HG02981 (cell line): ENCODE data around the gene TRIM31.

ENCODE experiments used
- ATAC-seq: cut with Tn5 transposase; IDR thresholded peaks from one replicate; pipeline ENCODE4 v1.9.1; 2021; ENCODE audit warnings: mild to moderate bottlenecking, moderate library complexity; ENCODE audit not compliant: unreplicated experiment

TRIM31 gene, protein sequence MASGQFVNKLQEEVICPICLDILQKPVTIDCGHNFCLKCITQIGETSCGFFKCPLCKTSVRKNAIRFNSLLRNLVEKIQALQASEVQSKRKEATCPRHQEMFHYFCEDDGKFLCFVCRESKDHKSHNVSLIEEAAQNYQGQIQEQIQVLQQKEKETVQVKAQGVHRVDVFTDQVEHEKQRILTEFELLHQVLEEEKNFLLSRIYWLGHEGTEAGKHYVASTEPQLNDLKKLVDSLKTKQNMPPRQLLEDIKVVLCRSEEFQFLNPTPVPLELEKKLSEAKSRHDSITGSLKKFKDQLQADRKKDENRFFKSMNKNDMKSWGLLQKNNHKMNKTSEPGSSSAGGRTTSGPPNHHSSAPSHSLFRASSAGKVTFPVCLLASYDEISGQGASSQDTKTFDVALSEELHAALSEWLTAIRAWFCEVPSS

DNA sequence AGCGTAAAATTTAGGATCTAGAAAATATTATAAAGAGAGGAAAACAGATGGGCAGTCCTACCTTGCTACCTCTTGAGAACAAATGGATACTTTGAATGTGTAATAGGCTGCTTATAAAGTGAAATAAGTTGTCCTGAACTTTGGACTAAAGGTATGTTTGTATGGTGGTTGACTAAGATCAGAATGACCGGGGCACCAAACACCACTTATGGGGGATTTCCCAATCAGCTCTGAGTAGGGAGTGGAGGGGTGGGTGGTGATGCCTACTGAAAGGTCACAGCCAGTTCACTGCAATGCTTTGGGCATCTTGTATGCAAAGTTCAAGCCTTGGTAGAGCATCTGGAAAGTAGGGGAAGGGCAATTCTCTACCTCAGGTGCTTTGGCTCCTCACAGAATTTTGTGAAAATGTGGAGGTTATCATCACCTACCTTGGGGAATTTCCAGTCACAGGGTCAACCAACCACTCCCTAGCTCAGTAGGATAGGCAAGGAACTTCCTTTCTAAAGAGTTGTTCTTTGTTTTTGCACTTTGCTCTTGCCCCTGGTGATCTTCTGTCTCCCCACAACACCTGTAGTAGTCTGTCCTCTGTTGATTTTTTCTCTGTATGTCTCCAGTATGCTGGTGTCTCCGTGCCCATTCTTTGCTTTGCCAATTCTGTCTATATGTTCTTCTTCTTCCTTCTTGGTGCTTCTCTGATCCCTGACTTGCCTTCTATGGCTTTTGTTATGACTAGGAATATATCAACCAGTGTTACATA lies at the start of gene TRIM31:
TSS of gene TRIM31 (minus strand) at position 88 of the 757 bp plus-strand sequence. CDS start 285 bp downstream, outside the sequence.
- ATAC-seq, result no peak

DNA sequence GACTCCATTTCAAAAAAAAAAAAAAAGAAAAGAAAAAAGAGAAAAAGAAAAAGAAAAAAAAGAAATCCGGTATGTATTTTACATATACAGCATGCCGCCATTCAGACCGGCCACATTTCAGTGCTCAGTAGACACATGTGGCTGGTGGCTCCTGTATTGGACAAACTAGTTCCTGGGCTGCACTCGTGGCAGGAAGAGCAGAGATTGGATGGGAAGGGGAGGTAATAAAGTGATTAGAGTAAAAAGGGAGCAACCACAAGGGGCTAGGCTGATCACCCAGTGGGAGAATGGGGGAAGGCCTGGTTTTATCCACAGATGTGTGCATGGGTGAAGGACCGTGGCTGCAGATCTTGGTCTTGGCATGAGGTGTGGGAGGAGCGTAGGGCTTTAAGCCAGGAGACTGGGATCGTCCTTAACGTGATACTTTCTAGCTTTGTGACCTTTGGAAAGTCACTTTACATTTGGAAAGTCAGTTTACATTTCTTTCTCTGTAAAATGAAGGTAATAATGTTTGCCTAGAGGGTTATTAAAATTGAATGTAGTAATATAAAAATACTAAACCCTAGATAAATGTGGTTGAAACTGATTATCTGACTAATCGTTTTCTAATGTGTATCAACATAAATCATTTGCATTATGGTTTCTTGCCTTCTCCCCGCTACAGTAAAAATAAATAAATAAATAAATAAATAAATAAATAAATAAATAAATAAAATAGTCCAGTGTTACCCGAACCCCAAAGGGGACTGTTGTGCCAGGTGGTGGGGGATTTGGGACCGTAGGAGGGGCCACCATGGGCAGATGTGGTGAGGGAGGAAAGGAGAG lies 49.6 kb upstream of the TRIM31 start:
- ATAC-seq, result no peak

DNA sequence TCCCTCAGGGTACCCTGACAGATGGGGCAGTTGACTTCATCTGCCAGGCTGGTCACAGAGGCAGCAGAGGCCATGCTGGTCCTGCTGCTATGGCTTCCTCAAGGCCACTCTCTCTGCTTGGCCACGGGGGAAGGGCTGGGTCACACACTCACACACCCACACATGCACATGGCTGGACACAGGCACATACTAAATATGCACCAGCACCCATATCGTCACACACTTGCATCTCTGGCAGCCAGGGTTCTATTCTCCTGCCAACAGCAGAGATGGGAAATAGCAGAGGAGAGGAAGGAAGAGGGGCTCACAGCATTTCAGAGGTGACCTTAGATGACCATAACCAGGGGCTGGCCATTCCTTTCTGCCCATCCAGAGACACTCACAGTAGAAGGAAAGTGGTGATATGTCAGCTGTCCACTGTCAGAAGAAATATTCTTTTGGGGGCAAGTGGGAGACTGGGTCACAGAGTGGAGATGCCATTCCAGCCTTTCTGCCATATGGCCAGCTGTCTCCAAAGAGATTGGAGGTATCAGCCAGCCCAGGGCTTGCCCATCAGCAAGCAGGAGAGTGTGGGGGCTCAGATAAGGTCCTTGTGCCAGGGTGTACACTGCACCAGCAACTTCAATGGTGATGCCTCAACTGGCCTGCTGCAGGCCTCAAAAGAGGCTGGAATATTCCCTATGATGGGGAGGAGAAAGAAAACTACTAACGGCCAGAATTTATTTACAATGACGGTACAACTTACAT lies 48.1 kb upstream of the TRIM31 start, which contains the start of gene TRIM10:
TSS of gene TRIM10 (minus strand) at position 427 of the 747 bp plus-strand sequence. CDS start at position 74, 353 bp downstream.
- no peak for ATAC-seq

DNA sequence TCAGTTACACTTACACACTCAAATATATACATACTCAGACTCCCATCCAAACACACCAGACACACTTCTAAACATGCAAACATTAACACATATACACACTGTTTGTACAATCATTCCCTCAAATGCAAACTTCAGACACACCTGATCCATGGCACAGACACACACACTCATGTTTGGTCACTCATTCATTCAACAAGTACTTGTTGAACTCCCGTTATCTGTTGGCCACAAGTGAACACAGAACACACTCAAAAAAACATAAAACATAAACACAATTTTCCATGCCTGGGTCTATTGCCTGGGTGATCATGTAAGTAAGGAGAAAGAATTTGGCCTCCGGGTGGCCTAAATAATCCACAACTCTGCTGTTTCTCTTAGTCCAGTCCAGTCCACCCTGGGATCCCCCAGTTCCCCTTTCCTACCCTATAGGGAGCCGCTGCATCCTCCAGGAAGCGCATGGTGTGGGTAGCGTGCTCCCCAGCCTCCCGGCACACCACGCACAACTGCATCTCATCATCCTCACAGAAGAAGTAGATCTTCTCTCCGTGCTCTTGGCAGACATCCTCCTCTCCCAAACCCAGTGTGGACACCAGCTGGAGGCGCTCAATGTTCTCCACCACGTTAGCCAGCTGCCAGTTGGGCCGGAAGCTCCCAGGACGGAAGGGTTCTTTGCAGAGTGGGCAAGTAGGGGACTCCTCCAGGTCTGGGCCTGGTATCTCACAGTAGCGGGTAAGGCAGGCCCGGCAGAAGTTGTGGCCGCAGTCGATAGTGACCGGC lies 47.3 kb upstream of the TRIM31 start:
- no peak for ATAC-seq

DNA sequence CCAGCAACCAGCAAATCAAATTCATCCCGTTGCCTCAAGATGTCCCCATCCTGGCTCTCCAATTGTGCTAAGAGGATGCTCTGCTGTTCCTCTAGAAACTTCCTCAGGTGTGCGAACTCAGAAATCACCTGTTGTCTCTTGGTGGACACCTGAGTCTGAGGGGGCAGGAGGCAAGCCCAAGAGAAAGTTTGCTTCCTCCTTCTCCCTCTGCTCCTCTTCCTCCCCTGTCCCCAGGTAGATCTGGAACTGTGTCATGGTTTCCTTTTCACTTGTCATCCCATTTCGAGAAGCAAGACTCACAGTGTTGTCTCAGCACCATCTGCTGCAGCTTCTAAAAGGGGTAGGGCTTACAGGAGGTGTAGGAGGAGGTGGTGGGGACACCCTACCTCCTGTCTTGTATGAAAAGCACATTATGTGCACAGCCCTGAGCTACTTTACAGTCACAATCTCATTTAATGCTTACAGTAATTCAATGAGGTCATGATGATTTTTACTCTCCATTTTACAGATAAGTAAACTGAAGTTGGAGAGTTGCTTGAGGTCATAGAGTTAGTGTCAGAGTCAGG lies 45.7 kb upstream of the TRIM31 start:
- no peak for ATAC-seq

DNA sequence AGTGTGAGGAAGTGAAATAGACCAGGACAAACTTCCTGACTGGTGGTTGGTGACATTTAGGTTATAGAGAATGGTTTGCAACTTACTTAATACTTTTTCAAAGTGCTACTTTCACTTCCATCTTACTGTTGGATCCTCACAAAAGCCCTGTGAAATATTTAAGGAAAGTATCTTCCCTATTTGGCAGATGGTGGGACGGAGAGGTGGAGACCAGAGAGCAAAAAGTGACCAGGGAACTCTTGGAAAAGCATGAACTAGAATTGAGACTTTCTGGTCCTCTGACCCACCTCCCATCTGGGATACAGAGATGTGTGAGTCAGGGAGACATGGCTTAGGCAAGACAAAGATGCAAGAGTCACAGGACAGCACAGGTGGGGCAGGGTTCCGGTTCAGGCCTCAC lies 45.1 kb upstream of the TRIM31 start:
- ATAC-seq, result no peak

DNA sequence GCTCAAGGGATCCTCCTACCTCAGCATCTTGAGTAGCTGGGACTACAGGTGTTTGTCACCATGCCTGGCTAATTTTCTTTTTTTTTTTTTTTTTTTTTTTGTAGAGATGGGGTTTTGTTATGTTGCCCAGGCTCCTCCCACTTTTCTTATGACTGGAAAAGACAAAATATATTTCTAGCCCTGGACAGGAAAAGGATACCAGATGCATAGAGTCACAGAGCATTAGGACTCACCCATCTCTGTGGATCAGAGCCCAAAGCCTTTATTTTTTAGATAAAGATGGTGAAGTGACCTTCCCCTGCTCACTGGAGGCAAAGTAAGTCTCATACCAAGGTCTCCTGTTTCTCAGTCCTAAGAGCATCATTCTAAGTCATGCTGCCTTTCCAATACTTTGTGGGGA lies 44.7 kb upstream of the TRIM31 start:
- no peak for ATAC-seq

DNA sequence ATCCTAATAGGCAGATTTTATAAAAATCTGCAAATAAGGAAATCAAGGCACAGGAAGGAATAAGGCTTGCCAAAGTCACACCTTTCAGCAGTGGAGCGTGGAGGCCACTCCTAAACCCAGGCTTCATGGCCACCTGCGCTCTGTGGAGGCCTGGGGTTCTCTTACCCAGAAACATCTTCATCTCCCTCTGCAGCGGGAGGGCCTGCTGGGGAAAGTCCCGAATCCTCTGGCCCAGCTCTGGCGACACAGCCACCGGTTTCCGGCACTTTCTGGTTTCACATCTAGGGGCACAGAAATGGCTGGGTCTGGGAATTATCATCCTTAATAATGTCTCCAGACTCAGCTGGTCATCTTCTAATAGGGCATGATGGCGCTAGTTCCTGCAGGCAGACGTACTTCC lies 43.9 kb upstream of the TRIM31 start:
- ATAC-seq, result no peak

DNA sequence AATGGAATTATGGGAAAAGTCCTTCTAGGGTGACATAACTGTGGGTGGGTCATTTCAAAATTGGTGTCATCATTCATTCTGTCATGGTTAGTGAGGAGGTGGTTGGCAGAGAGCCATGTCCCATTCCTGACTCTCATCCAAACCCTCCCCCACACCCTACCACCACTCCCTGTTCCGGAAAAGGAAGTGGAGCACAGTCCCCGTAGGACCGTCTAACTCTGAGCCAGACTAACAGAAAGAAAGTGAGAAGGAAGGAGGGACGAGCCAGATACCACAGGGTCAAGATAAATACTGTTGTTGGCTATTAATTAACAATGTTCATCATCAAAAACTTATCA lies 43.3 kb upstream of the TRIM31 start:
- no peak for ATAC-seq

DNA sequence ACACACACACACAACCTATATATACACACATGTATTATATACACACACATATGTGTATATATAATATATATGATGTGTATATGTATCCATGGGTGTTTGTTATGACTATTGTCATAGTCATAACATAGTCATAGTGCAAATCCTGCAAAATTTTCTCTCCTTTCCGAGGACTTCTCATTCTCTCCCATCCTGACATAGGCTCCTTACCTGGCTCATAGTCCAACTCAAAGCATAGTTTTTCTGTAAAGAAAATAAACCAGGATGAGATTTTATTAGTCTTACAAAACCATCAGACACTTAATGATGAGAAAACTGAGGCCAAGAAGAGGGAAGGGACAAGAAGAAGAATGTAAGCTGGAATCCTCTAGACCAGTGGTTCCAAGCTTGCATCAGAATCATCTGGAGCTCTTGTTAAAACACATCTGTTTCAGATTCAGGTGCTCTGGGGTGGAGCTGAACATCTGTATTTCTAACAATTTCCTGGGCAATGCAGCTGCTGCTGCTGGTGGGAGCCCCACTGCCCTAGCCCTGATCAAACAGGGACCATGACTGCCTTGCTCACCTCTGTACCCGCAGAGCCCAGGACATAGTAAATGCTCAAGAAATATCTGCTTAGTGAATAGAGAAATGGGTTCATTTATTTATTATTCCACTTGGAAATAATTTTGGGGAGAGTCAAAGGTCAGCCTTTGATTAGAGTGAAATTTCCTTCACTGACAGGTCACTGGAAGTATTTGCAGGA lies 42.8 kb upstream of the TRIM31 start:
- ATAC-seq, result no peak

DNA sequence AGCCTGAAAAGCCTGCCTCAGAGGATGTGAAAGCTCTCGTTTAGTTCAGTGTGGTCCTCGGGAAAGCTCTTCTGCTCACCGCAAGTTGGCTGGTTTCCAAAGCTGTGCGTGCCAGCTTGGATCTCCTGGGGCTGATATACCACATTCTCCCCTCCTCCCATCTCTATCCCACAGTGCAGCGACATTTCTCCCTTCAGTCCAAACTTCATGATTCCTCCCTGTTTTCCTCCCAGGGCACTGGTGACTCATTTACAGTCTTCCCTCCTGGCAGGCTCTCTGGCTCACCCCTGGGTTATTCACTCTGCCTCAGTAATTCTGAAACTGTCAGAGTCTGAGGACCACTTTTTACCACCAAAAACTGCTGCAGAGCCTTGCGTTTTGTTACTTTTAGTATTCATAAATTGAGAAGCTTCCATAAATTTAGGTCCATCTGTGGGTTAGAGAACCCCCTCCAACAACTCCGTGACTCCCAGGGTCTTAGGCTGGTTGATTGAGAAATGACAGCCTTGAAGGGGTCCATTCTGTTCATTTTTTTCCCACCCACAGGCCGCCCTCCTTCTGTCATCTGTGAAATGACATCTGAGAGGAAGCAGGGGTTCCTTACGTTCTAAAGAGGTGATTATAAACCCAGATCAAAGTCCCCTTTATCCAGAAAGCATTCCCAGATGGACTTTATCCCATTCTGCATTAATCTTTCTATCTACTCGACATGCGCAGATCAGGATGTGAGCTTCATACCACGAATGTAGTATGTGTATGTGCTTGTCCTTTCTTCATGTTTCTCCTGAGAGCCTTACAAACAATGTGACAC lies 42.0 kb upstream of the TRIM31 start:
- no peak for ATAC-seq

DNA sequence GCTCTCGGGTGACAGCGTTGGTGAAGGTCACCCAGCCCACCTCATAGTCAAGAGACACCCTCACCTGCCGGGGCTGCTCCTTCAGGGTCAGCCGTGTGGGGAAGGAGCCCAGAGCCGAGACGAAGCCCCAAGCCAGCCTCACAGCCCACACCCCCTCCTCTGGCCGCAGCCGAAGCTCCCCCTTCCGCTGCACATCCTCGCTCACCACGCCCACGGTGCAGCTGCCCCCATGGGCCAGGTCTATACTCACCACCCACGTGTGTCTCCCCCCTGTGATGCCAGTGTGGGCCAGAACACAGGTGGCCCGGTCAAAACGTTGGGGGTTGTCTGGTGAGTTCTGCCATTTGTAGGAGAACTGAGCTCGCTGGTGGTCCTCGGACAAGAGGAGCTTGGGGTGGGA lies 41.2 kb upstream of the TRIM31 start:
- ATAC-seq, result no peak

DNA sequence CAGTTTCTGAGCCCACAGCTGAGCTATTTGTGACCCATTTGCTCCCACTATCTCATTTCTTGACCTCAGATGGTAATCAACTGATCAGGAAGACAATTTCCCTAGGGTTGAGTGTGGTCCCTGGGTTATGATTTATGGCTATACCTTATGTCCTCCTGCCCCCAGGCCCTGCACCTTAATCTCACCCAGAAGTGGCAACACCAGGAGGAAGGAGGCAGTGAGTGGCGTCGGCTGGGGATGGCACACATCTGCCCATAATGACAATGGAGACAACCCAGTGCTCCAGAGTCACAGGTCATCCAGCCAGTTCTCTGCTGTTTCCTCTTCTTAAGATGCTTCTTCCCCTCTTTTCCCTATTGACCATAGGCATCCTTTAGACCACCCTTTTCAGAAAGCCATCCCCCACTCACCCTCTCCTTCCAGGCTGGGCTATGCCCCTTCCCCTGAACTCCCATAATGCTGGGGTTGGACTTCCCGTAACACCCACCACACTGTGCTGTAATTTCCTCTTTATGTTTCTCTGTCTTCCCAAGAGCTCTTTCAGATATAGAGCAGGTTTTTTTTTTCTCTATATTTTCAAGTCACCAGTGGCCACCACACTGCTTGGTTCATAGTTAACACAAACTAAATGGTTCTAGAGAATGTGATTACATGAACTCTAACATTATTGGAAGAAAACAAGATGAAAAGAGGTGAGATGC lies 40.2 kb upstream of the TRIM31 start:
- no peak for ATAC-seq

DNA sequence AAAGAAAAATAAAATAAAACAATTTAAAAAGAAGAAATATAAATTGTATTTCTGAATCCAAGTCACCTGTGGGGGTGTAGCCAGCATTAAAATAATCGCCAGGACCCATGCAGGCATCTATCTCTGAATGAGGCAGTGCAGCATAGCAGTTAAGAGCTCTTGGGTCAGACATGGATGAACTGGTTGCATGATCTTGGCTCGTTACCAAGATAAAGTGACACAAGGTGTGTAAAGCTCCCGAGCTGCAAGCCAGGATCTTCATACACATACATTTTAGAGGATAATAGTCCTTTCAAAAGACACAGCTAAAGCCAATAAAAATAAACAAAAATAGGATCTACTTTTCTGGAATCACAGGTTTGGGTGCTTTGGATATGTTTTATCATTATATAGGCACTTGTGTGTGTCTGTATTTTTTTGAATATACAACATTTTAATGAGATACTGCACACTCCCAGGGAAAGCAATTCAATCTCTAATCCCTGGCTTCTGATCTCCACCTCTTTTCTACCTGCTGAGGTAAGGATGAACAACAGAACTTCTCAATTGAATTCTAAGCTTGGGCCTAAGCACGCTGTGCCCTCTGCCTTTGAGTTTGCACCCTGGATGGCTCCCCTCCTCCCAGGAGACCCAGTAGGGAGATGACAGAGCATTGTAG lies 39.3 kb upstream of the TRIM31 start:
- no peak for ATAC-seq

DNA sequence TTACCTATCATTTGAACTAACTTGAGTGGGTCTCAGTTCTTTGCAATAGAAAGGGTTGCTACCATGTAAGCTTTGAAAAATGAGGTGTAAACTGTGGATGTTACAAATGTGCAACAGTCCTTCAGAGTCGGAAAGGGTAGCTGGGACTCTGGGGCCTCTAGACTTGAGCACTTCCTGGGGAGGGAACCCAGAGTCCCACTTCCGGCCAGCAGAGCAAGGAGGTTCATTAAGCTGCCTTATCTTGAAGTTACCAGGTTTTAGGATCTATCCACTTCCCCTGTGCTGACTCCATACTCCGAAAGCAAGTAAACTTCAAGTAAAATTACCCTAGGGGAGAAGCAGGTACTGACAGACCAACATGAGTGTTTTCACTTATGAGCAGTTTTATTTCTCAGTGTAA lies 38.7 kb upstream of the TRIM31 start:
- no peak for ATAC-seq

DNA sequence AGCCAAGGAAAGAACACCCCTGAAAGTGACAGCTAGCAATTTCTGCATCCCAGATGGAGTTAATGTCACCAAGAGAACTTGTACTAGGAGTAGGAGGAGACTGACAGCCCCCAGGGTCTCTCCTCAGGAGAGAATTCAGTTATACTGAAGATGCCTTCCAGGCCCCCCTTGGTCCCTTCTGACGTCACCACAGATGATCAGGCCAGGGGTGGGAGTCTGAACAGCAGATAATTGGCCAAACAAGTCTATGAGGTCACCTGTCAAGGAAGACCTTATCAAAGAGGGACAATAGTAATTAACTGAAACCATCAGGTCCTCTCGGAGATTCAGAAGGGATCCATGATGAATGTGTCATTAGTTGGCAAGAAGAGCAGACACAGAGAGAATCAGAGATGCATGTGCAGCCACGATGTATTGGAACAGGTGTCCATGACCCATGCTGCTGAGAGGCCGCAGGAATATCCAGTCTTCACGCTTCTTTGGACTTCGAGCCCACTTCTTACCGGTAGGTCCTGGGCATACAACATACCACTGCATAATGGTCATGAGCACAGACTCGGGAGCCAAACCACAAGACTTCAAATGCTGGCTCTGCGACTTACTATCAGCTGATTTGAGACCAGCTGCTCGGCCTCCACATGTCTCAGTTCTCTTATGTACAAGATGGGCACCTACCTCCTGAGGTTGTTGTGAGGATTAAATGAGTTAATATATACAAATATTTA lies 37.9 kb upstream of the TRIM31 start:
- no peak for ATAC-seq
